ENCODE data around the gene SPIRE2. TPM values are rescaled to one million over a fixed set of nuclear protein-coding genes. Genes with fewer than 3 reads are reported as not detected.
A peak's percentile ranks its signal among the peaks of the same experiment; 100 is the strongest.
"Not testable (repeated sequence)": the region's sequence is repeated elsewhere in the genome, so short reads cannot be mapped to it uniquely, and the experiment has no call there.

Gene SPIRE2
- total RNA-seq, 1 donor from 2014 or later, result 1.2 TPM

- H3K36me3 ChIP-seq, result no peaks in the 10 kb centered on the region
- H3K4me3 ChIP-seq, result peak overlapping the region; percentile 77
- peaks cover 25% of the 10 kb centered on the region for H3K4me1 ChIP-seq
- no peak for DNase-seq
- no peak overlapping the region for H3K27ac ChIP-seq (replicated peaks)
- H3K9me3 ChIP-seq (replicated peaks), result no peaks in the 10 kb centered on the region
- TF ChIP-seq, protein P1, sequence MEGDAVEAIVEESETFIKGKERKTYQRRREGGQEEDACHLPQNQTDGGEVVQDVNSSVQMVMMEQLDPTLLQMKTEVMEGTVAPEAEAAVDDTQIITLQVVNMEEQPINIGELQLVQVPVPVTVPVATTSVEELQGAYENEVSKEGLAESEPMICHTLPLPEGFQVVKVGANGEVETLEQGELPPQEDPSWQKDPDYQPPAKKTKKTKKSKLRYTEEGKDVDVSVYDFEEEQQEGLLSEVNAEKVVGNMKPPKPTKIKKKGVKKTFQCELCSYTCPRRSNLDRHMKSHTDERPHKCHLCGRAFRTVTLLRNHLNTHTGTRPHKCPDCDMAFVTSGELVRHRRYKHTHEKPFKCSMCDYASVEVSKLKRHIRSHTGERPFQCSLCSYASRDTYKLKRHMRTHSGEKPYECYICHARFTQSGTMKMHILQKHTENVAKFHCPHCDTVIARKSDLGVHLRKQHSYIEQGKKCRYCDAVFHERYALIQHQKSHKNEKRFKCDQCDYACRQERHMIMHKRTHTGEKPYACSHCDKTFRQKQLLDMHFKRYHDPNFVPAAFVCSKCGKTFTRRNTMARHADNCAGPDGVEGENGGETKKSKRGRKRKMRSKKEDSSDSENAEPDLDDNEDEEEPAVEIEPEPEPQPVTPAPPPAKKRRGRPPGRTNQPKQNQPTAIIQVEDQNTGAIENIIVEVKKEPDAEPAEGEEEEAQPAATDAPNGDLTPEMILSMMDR (IDR thresholded peaks at IDR 0.05; ENCODE audit: borderline replicate concordance), result no peak
- intact Hi-C loops (cut with micrococcal nuclease), result no loop called here
- H3K27me3 ChIP-seq (ENCODE audit: low read depth), result peaks cover 9% of the 10 kb centered on the region
Observed at GRCh38 chr16:89815639-89816348, 12.5 kb upstream of the SPIRE2 start.

- DNase-seq; intact Hi-C loops (cut with micrococcal nuclease): not testable (repeated sequence)
Observed at GRCh38 chr16:89818851-89819403, 9.3 kb upstream of the SPIRE2 start.

GRCh38 chr16:89819448-89819847, 8.8 kb upstream of the SPIRE2 start:
- H3K36me3 ChIP-seq; H3K9me3 ChIP-seq (replicated peaks); H3K4me3 ChIP-seq; H3K27ac ChIP-seq (replicated peaks); H3K27me3 ChIP-seq (ENCODE audit: low read depth); DNase-seq; intact Hi-C loops (cut with micrococcal nuclease): not testable (repeated sequence)
- peaks cover 25% of the 10 kb centered on the region for H3K4me1 ChIP-seq

More at GRCh38 chr16:89818851-89819403, 9.3 kb upstream of the SPIRE2 start:
- Histone ChIP-seq H3K4me3 (peak overlapping the region; percentile 17), H3K4me1 (peaks cover 25% of the 10 kb centered on the region)
- not testable (repeated sequence) for H3K9me3 ChIP-seq (replicated peaks); H3K27me3 ChIP-seq (ENCODE audit: low read depth); H3K36me3 ChIP-seq; H3K27ac ChIP-seq (replicated peaks)

GRCh38 chr16:89821438-89822187, 6.7 kb upstream of the SPIRE2 start:
- TF ChIP-seq, protein P1 (IDR thresholded peaks at IDR 0.05; ENCODE audit: borderline replicate concordance), result no peak
- H3K4me3 ChIP-seq, result no peak overlapping the region
- H3K4me1 ChIP-seq, result peaks cover 18% of the 10 kb centered on the region
- no peaks in the 10 kb centered on the region for H3K27me3 ChIP-seq (ENCODE audit: low read depth)
- no peaks in the 10 kb centered on the region for H3K9me3 ChIP-seq (replicated peaks)
- intact Hi-C loops (cut with micrococcal nuclease), result no loop called here
- DNase-seq, result no peak
- H3K36me3 ChIP-seq, result no peaks in the 10 kb centered on the region
- H3K27ac ChIP-seq (replicated peaks), result no peak overlapping the region

GRCh38 chr16:89822188-89823086, 5.8 kb upstream of the SPIRE2 start:
- Histone ChIP-seq H3K27ac (replicated peaks) (no peak overlapping the region), H3K4me3 (no peak overlapping the region), H3K36me3 (no peaks in the 10 kb centered on the region), H3K27me3 (ENCODE audit: low read depth) (no peaks in the 10 kb centered on the region), H3K4me1 (peaks cover 15% of the 10 kb centered on the region), H3K9me3 (replicated peaks) (no peaks in the 10 kb centered on the region)
- DNase-seq, result no peak
- TF ChIP-seq, protein P1 (IDR thresholded peaks at IDR 0.05; ENCODE audit: borderline replicate concordance), result no peak
- intact Hi-C loops (cut with micrococcal nuclease), result no loop called here
